Panc1 (cell line): ENCODE measurements around the gene ANO2. TPM values are rescaled to one million over a fixed set of nuclear protein-coding genes. Genes with fewer than 3 reads are reported as not detected.

Experiments
- ATAC-seq: fragments of 200-7000 bp; cut with Tn5 transposase; 2 replicates; pipeline ENCODE4 v1.9.1; 2020; ENCODE audit warnings: mild to moderate bottlenecking, moderate library complexity
- BruUV-seq: library from RNA; stranded (reverse); fragments of 400-500 nt; replicated peaks from 2 replicates; lab custom pipeline; 2021; lab: Mats Ljungman, UMichigan
- CTCF ChIA-PET: fragments of 300-600 bp; sonication (Branson Sonifier 250); formaldehyde crosslinking; loops from one replicate; lab custom pipeline; 2022; ENCODE audit warnings: antibody characterized with exemption; lab: Charles Lee
- POLR2A ChIA-PET: fragments of 300-600 bp; sonication (Branson Sonifier 250); formaldehyde crosslinking; loops from one replicate; lab custom pipeline; 2022; ENCODE audit warnings: antibody characterized with exemption; lab: Charles Lee
- DNase-seq: peaks from one replicate; pipeline ENCODE4 v3.0.0-alpha.2; 2010; ENCODE audit warnings: low read depth, low spot score
- H3K27ac ChIP-seq: 2 replicates; pipeline ENCODE4 v1.5.1; 2011; ENCODE audit warnings: mild to moderate bottlenecking, low read length, inconsistent platforms
- H3K27me3 ChIP-seq: fragments of 200-500 bp; sonication (Bioruptor generic); 2 replicates; pipeline ENCODE4 v1.6.0; 2014; ENCODE audit warnings: low read length, inconsistent platforms; ENCODE audit not compliant: control insufficient read depth, insufficient read depth
- H3K36me3 ChIP-seq: fragments of 200-500 bp; sonication (Bioruptor generic); 2 replicates; pipeline ENCODE4 v1.5.1; 2014; ENCODE audit warnings: inconsistent platforms, mild to moderate bottlenecking, low read length, moderate library complexity; ENCODE audit not compliant: control insufficient read depth, insufficient read depth
- H3K4me1 ChIP-seq: 2 replicates; pipeline ENCODE4 v1.5.1; 2011; ENCODE audit warnings: inconsistent platforms, mild to moderate bottlenecking, low read length, moderate library complexity; ENCODE audit not compliant: control insufficient read depth, insufficient read depth
- H3K4me3 ChIP-seq, 2 experiments: 2 replicates each; pipeline ENCODE4 v1.5.1; 2011 to 2012; ENCODE audit warnings: low read depth in 2 of 2, low read length in 2 of 2, mild to moderate bottlenecking in 2 of 2, inconsistent platforms in 1 of 2, moderate library complexity in 1 of 2
- H3K9me3 ChIP-seq: fragments of 200-500 bp; sonication (Bioruptor generic); 2 replicates; pipeline ENCODE4 v1.5.1; 2014; ENCODE audit warnings: low read depth, mild to moderate bottlenecking, inconsistent platforms, low read length, moderate library complexity; ENCODE audit not compliant: control insufficient read depth, insufficient read depth
- POLR2AphosphoS5 ChIP-seq: IDR thresholded peaks from 2 replicates; pipeline ENCODE4 v1.6.1; 2012; ENCODE audit warnings: mild to moderate bottlenecking, low read depth, low read length, moderate library complexity
- REST ChIP-seq, 2 experiments: IDR thresholded peaks; 2 replicates each; pipeline ENCODE4 v1.6.1; 2011 to 2012; ENCODE audit warnings: low read depth in 2 of 2, control low read depth in 1 of 2, low read length in 1 of 2, mild to moderate bottlenecking in 1 of 2, moderate library complexity in 1 of 2; ENCODE audit not compliant: insufficient read depth in 1 of 2
- SIN3A ChIP-seq: IDR thresholded peaks from 2 replicates; pipeline ENCODE4 v1.6.1; 2012; ENCODE audit warnings: low read depth, mild to moderate bottlenecking, low read length, moderate library complexity, borderline replicate concordance; ENCODE audit not compliant: insufficient read depth
- TCF7L2 ChIP-seq: IDR thresholded peaks from 2 replicates; pipeline ENCODE4 v1.6.1; 2011; ENCODE audit warnings: mild to moderate bottlenecking, low read depth, low read length, inconsistent platforms
- in situ Hi-C: cut with HindIII; loops from 2 replicates; pipeline ENCODE4 v1.10.0; 2016; ENCODE audit warnings: low sequenced_read_pairs, low pct_unique_long_range_greater_than_20kb
- intact Hi-C: fragments of 100-400 bp; cut with micrococcal nuclease; formaldehyde crosslinking; loops from one replicate; pipeline ENCODE4 v1.10.0; 2022; ENCODE audit not compliant: unreplicated experiment
- total RNA-seq: library from RNA; stranded (reverse); gene quantifications from one replicate; pipeline ENCODE4 v1.2.1, GENCODE V29; 2021; ENCODE audit not compliant: unreplicated experiment
- TF ChIP-seq, protein P1 (sequence below): fragments of 450-650 bp; IDR thresholded peaks from 2 replicates; pipeline ENCODE4 v1.5.1; 2017; ENCODE audit warnings: mild to moderate bottlenecking

Gene ANO2
- total RNA-seq, 1 experiment from 2014 or later: not detected

DNA sequence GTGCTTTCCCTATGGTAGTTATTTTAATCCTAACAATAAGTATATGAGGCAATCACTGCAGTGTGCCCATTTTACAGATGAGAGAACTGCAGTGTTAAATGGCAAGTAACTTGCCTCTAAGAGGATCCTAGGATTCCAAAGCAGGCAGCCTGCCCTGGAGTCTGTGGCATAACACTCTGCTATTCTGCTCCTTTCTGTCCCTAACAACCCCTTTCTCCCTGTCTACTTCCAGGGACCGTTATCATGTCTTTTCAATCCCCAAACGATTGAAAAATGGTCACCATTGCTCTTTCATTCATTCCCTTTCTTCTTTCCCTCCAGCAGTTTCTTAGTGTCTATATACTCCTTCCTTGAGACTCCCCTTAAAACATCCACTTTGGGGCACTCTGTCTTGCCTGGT, 1.3 kb upstream of the ANO2 start:
- intact Hi-C loops (no loop called here), in situ Hi-C loops (no loop called here)
- TF ChIP-seq, protein P1, sequence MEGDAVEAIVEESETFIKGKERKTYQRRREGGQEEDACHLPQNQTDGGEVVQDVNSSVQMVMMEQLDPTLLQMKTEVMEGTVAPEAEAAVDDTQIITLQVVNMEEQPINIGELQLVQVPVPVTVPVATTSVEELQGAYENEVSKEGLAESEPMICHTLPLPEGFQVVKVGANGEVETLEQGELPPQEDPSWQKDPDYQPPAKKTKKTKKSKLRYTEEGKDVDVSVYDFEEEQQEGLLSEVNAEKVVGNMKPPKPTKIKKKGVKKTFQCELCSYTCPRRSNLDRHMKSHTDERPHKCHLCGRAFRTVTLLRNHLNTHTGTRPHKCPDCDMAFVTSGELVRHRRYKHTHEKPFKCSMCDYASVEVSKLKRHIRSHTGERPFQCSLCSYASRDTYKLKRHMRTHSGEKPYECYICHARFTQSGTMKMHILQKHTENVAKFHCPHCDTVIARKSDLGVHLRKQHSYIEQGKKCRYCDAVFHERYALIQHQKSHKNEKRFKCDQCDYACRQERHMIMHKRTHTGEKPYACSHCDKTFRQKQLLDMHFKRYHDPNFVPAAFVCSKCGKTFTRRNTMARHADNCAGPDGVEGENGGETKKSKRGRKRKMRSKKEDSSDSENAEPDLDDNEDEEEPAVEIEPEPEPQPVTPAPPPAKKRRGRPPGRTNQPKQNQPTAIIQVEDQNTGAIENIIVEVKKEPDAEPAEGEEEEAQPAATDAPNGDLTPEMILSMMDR: no peak
- TF ChIP-seq TCF7L2 (no peak), REST (IDR thresholded peaks at IDR 0.05; ENCODE audit: insufficient read depth in 1 of 2, low read depth in 2 of 2, low read length in 1 of 2) (no peak), SIN3A (no peak), POLR2AphosphoS5 (no peak)
- CTCF ChIA-PET: no interaction called here
- ATAC-seq (no peak), DNase-seq (no peak)
- peaks cover 10% of the 10 kb centered on the region for H3K27me3 ChIP-seq
- H3K9me3 ChIP-seq: no peaks in the 10 kb centered on the region
- H3K36me3 ChIP-seq: no peaks in the 10 kb centered on the region
- no peaks in the 10 kb centered on the region for H3K4me1 ChIP-seq
- no peak overlapping the region for H3K4me3 ChIP-seq
- no TSS peak for BruUV-seq
- H3K27ac ChIP-seq: no peak overlapping the region
- POLR2A ChIA-PET: no interaction called here

GRCh38 chr12:5944688-5945070, 380 bp downstream of the ANO2 start:
- Histone ChIP-seq H3K9me3 (no peaks in the 10 kb centered on the region), H3K27ac (no peak overlapping the region), H3K4me3 (no peak overlapping the region), H3K4me1 (no peaks in the 10 kb centered on the region), H3K36me3 (no peaks in the 10 kb centered on the region), H3K27me3 (peaks cover 6% of the 10 kb centered on the region; the same call in 1 of the 2 replicates)
- BruUV-seq: no TSS peak
- no peak for TF ChIP-seq POLR2AphosphoS5
- TF ChIP-seq SIN3A: no peak
- TF ChIP-seq, protein P1: no peak
- no peak for TF ChIP-seq TCF7L2
- TF ChIP-seq REST (IDR thresholded peaks at IDR 0.05; ENCODE audit: insufficient read depth in 1 of 2, low read depth in 2 of 2, low read length in 1 of 2): no peak
- CTCF ChIA-PET: no interaction called here
- in situ Hi-C loops (no loop called here), intact Hi-C loops (no loop called here)
- ATAC-seq (no peak), DNase-seq (no peak)
- POLR2A ChIA-PET: no interaction called here
